Keratinocyte (primary cell): Measurements from ENCODE around the gene OXNAD1. TPM values are rescaled to one million over a fixed set of nuclear protein-coding genes. Genes with fewer than 3 reads are reported as not detected.

Experiments
- DNase-seq: peaks from one replicate; pipeline ENCODE4 v3.0.0-alpha.2; 2011; ENCODE audit warnings: low read depth, missing footprints, low spot score
- FAIRE-seq: peaks from 2 replicates; lab custom pipeline; 2011; peaks lifted over from hg19 to GRCh38; lab: Jason Lieb, UNC
- H2AFZ ChIP-seq: 2 replicates; pipeline ENCODE4 v1.6.0; 2012; ENCODE audit warnings: low read length, control low read depth, inconsistent platforms; ENCODE audit not compliant: control insufficient read depth
- H3K27ac ChIP-seq: 2 replicates; pipeline ENCODE4 v1.5.1; 2011; ENCODE audit warnings: low read length; ENCODE audit not compliant: control insufficient read depth, insufficient read depth
- H3K27me3 ChIP-seq: 3 replicates; pipeline ENCODE4 v1.6.0; 2011; ENCODE audit warnings: low read length; ENCODE audit not compliant: control insufficient read depth, insufficient read depth; ENCODE audit errors: extremely low read depth
- H3K36me3 ChIP-seq, 2 experiments: 2 replicates in 1 of 2; 3 replicates in 1 of 2; pipeline ENCODE4 v1.5.1; 2011; ENCODE audit warnings: low read length in 2 of 2, mild to moderate bottlenecking in 1 of 2; ENCODE audit not compliant: control insufficient read depth in 2 of 2, insufficient read depth in 2 of 2; ENCODE audit errors: extremely low read depth in 1 of 2
- H3K4me1 ChIP-seq: 3 replicates; pipeline ENCODE4 v1.5.1; 2011; ENCODE audit warnings: low read length; ENCODE audit not compliant: control insufficient read depth, insufficient read depth; ENCODE audit errors: extremely low read depth
- H3K4me2 ChIP-seq: 3 replicates; pipeline ENCODE4 v1.6.0; 2011; ENCODE audit warnings: low read depth, low read length; ENCODE audit not compliant: control insufficient read depth, insufficient read depth; ENCODE audit errors: extremely low read depth
- H3K4me3 ChIP-seq, 3 experiments: fragments of 200-600 bp in 1 of 3; sonication (generic) in 1 of 3; 2 replicates in 2 of 3; 3 replicates in 1 of 3; pipeline ENCODE4 v1.5.1; 2011 to 2016; ENCODE audit warnings: low read length in 3 of 3, mild to moderate bottlenecking in 3 of 3, control low read depth in 2 of 3, inconsistent platforms in 1 of 3, low read depth in 1 of 3, mixed read lengths in 1 of 3, mixed run types in 1 of 3, moderate library complexity in 1 of 3; ENCODE audit not compliant: control insufficient read depth in 2 of 3, insufficient read depth in 2 of 3; ENCODE audit errors: extremely low read depth in 1 of 3
- H3K79me2 ChIP-seq: 2 replicates; pipeline ENCODE4 v1.6.0; 2012; ENCODE audit warnings: low read length; ENCODE audit not compliant: control insufficient read depth, insufficient read depth
- H3K9ac ChIP-seq: 3 replicates; pipeline ENCODE4 v1.6.0; 2011; ENCODE audit warnings: low read length; ENCODE audit not compliant: control insufficient read depth, insufficient read depth; ENCODE audit errors: extremely low read depth
- H3K9me1 ChIP-seq: 3 replicates; pipeline ENCODE4 v1.6.0; 2011; ENCODE audit warnings: low read length; ENCODE audit not compliant: control insufficient read depth, insufficient read depth; ENCODE audit errors: extremely low read depth
- H3K9me3 ChIP-seq: 2 replicates; pipeline ENCODE4 v1.5.1; 2012; ENCODE audit warnings: low read depth, low read length; ENCODE audit not compliant: control insufficient read depth
- H4K20me1 ChIP-seq: 3 replicates; pipeline ENCODE4 v1.6.0; 2011; ENCODE audit warnings: low read length; ENCODE audit not compliant: control insufficient read depth, insufficient read depth; ENCODE audit errors: extremely low read depth
- EZH2 ChIP-seq: IDR thresholded peaks from one replicate; pipeline ENCODE4 v1.6.1; 2012; ENCODE audit warnings: inconsistent platforms, mild to moderate bottlenecking, low read length, moderate library complexity
- dilution Hi-C: fragments of 300-500 bp; cut with MboI; formaldehyde crosslinking; loops from one replicate; pipeline ENCODE4 v1.7.0; 2020; ENCODE audit warnings: low sequenced_read_pairs; ENCODE audit not compliant: extremely low pct_ligation_motif_present
- polyA plus RNA-seq, 5 experiments: library from polyadenylated mRNA; depleted of rRNA in 3 of 5; stranded (reverse) in 3 of 5; stranded (forward) in 1 of 5; unstranded in 1 of 5; fragments of >200 nt; gene quantifications; 1 replicate in 1 of 5; 2 replicates in 3 of 5; 3 replicates in 1 of 5; pipeline versions ENCODE4 v1.2.1 to v1.2.3, GENCODE V29; 2011 to 2012; ENCODE audit warnings: missing spikeins in 2 of 5, low read depth in 1 of 5, low replicate concordance in 1 of 5
- TF ChIP-seq, protein P1 (sequence below), 3 experiments: IDR thresholded peaks in 1 of 3; conservative IDR thresholded peaks in 1 of 3; optimal IDR thresholded peaks in 1 of 3; 2 replicates in 2 of 3; 3 replicates in 1 of 3; pipeline versions ENCODE3 to v1.5.1; 2011; ENCODE audit warnings: low read length in 3 of 3, mild to moderate bottlenecking in 3 of 3, moderate library complexity in 2 of 3, control low read depth in 1 of 3, inconsistent platforms in 1 of 3; ENCODE audit not compliant: insufficient read depth in 2 of 3; ENCODE audit errors: extremely low read depth in 1 of 3

The OXNAD1 gene
- polyA plus RNA-seq, 1 donor (not counting 4 experiments of a cell fraction or from before 2014, with no cell fraction given): 15.2 TPM

DNA sequence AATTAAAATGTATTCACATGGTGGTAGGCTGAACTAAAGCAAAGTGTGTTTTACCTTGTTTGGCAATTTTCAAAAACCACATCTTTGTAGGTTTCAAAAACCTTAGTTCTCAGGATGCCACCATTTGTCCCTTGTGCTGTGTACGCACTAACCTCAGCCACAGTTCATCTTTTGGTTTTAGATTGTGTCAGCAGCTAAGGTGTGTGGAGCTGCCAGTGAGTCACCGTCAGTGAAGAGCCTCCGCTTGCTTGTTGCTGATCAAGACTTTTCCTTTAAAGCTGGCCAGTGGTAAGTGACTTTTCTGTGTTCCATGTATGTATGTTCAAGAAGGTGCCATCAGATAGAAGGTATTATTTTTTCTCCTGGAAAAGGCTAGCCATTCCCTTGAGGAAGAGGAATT lies 21.1 kb downstream of the OXNAD1 start:
- H3K4me2 ChIP-seq: no peak overlapping the region
- FAIRE-seq (no peak), DNase-seq (no peak)
- no peak for TF ChIP-seq EZH2
- TF ChIP-seq, protein P1, sequence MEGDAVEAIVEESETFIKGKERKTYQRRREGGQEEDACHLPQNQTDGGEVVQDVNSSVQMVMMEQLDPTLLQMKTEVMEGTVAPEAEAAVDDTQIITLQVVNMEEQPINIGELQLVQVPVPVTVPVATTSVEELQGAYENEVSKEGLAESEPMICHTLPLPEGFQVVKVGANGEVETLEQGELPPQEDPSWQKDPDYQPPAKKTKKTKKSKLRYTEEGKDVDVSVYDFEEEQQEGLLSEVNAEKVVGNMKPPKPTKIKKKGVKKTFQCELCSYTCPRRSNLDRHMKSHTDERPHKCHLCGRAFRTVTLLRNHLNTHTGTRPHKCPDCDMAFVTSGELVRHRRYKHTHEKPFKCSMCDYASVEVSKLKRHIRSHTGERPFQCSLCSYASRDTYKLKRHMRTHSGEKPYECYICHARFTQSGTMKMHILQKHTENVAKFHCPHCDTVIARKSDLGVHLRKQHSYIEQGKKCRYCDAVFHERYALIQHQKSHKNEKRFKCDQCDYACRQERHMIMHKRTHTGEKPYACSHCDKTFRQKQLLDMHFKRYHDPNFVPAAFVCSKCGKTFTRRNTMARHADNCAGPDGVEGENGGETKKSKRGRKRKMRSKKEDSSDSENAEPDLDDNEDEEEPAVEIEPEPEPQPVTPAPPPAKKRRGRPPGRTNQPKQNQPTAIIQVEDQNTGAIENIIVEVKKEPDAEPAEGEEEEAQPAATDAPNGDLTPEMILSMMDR (optimal IDR thresholded peaks at IDR 0.05 in 1 of 3, IDR thresholded peaks at IDR 0.05 in 1 of 3, conservative IDR thresholded peaks at IDR 0.05 in 1 of 3; ENCODE audit: extremely low read depth in 1 of 3, insufficient read depth in 2 of 3, low read length in 3 of 3): no peak
- H3K27me3 ChIP-seq: no peaks in the 10 kb centered on the region
- H3K36me3 ChIP-seq: peaks cover 12 to 27% of the 10 kb centered on the region in 2 experiments
- dilution Hi-C loops: no loop called here
- H3K4me3 ChIP-seq: no peak overlapping the region
- no peaks in the 10 kb centered on the region for H3K9me3 ChIP-seq
- no peaks in the 10 kb centered on the region for H3K79me2 ChIP-seq
- no peak overlapping the region for H3K27ac ChIP-seq
- H3K4me1 ChIP-seq: no peaks in the 10 kb centered on the region
- H3K9me1 ChIP-seq: no peaks in the 10 kb centered on the region
- no peak overlapping the region for H3K9ac ChIP-seq
- H2AFZ ChIP-seq: no peak overlapping the region
- H4K20me1 ChIP-seq: no peaks in the 10 kb centered on the region

DNA sequence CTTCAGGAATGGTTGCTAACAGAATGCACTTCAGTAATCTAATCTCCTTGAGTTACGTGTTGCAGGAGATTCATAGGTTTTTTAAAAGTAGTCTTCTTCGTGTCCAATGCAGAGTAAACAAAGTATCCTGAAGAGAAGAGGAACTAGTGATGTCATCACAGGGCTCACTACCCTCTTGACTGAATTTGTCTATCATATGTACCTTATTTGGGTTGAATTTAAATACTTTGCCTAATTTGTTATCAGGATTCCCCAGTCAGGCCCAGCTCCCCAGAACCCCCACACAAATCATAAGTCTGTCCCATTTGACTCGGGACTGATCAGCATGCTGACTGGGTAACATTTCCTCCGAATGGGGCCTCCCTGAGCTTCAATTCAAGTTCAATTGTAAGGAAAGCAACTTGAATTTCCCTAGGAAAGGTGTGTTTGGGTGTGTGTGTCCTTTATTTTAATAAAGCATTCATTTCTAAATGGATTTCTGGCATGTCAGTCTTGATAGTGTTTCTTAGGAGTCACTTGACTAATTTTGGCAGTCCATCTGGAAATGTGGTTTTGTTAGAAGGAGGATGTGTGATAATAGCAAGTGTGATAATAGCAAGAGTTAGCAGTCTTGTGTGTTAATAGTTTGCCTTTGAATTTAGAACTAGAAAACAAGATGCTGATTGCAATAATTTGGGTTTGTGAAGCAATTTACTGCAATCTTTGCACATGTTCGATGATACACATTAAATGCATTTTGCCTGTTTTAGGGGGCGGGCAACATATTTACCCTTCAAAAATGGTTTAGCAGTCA lies 21.9 kb downstream of the OXNAD1 start:
- H3K9me1 ChIP-seq: no peaks in the 10 kb centered on the region
- no peaks in the 10 kb centered on the region for H3K4me1 ChIP-seq
- H3K9ac ChIP-seq: no peak overlapping the region
- no peak for TF ChIP-seq EZH2
- TF ChIP-seq, protein P1 (optimal IDR thresholded peaks at IDR 0.05 in 1 of 3, IDR thresholded peaks at IDR 0.05 in 1 of 3, conservative IDR thresholded peaks at IDR 0.05 in 1 of 3; ENCODE audit: extremely low read depth in 1 of 3, insufficient read depth in 2 of 3, low read length in 3 of 3): no peak
- no peaks in the 10 kb centered on the region for H4K20me1 ChIP-seq
- H3K79me2 ChIP-seq: no peaks in the 10 kb centered on the region
- H3K4me2 ChIP-seq: no peak overlapping the region
- H3K36me3 ChIP-seq: peaks cover 12 to 27% of the 10 kb centered on the region in 2 experiments
- no peak overlapping the region for H3K27ac ChIP-seq
- DNase-seq (no peak), FAIRE-seq (no peak)
- dilution Hi-C loops: no loop called here
- no peaks in the 10 kb centered on the region for H3K27me3 ChIP-seq
- H2AFZ ChIP-seq: no peak overlapping the region
- H3K4me3 ChIP-seq: no peak overlapping the region
- no peaks in the 10 kb centered on the region for H3K9me3 ChIP-seq
